OCI-M1 (cell line): ENCODE data around the gene ACTR6.
A peak's percentile ranks its signal among the peaks of the same experiment; 100 is the strongest.
"Not testable (repeated sequence)": the region's sequence is repeated elsewhere in the genome, so short reads cannot be mapped to it uniquely, and the experiment has no call there.

ENCODE experiments used
- DNase-seq: peaks from one replicate; lab custom pipeline; 2025; lab: John Stamatoyannopoulos, UW

The ACTR6 gene

GRCh38 chr12:100221523-100221922, 20.9 kb downstream of the ACTR6 start:
- DNase-seq: no peak

- DNase-seq: not testable (repeated sequence)
Measured at GRCh38 chr12:100222173-100222572, 21.6 kb downstream of the ACTR6 start.

GRCh38 chr12:100225491-100225890, 24.9 kb downstream of the ACTR6 start:
- DNase-seq: no peak

- peak; percentile 18 for DNase-seq
Measured at GRCh38 chr12:100229036-100229635, 28.5 kb downstream of the ACTR6 start.

GRCh38 chr12:100229876-100230275, 29.3 kb downstream of the ACTR6 start:
- no peak for DNase-seq

GRCh38 chr12:100231873-100232272, 31.3 kb downstream of the ACTR6 start:
- DNase-seq: not testable (repeated sequence)

GRCh38 chr12:100234166-100234565, 33.6 kb downstream of the ACTR6 start:
- DNase-seq: no peak

- DNase-seq: peak; percentile 67
Measured at GRCh38 chr12:100234591-100235304, 34.1 kb downstream of the ACTR6 start.

- DNase-seq: no peak
Measured at GRCh38 chr12:100238801-100239200, 38.2 kb downstream of the ACTR6 start.

GRCh38 chr12:100239589-100239988, 39.0 kb downstream of the ACTR6 start:
- DNase-seq: no peak

GRCh38 chr12:100243137-100243536, 42.5 kb downstream of the ACTR6 start:
- no peak for DNase-seq

- DNase-seq: no peak
Measured at GRCh38 chr12:100247765-100248164, 47.1 kb downstream of the ACTR6 start.

GRCh38 chr12:100248886-100249285, 48.3 kb downstream of the ACTR6 start:
- DNase-seq: no peak

- DNase-seq: no peak
Measured at GRCh38 chr12:100249941-100250340, 49.3 kb downstream of the ACTR6 start.

- no peak for DNase-seq
Measured at GRCh38 chr12:100251917-100252316, 51.3 kb downstream of the ACTR6 start.

GRCh38 chr12:100253437-100253836, 52.8 kb downstream of the ACTR6 start:
- no peak for DNase-seq

GRCh38 chr12:100254876-100255275, 54.3 kb downstream of the ACTR6 start:
- DNase-seq: no peak

GRCh38 chr12:100258127-100258526, 57.5 kb downstream of the ACTR6 start:
- DNase-seq: no peak

GRCh38 chr12:100263131-100263530, 62.5 kb downstream of the ACTR6 start:
- DNase-seq: no peak

- not testable (repeated sequence) for DNase-seq
Measured at GRCh38 chr12:100265107-100265506, 64.5 kb downstream of the ACTR6 start.

- peak; percentile 85 for DNase-seq
Measured at GRCh38 chr12:100265732-100266584, 65.3 kb downstream of the ACTR6 start.

- no peak for DNase-seq
Measured at GRCh38 chr12:100266585-100266834, 65.9 kb downstream of the ACTR6 start.
